GM18507 (cell line): ENCODE data around the gene UNC13D.

Experiments used
- DNase-seq: peaks from one replicate; pipeline ENCODE4 v3.0.0; 2011; ENCODE audit warnings: low read depth; ENCODE audit not compliant: insufficient read length; ENCODE audit errors: extremely low spot score
- FAIRE-seq: peaks from 2 replicates; lab custom pipeline; 2011; peaks lifted over from hg19 to GRCh38; lab: Jason Lieb, UNC

Gene UNC13D

GRCh38 chr17:75824050-75824552 lies 20.1 kb downstream of the UNC13D start:
- FAIRE-seq (no peak), DNase-seq (no peak)

GRCh38 chr17:75823257-75824041 lies 20.8 kb downstream of the UNC13D start:
- FAIRE-seq (no peak), DNase-seq (no peak)

- DNase-seq (no peak), FAIRE-seq (no peak)
Measured at GRCh38 chr17:75822800-75823166, 21.4 kb downstream of the UNC13D start.

- DNase-seq (no peak), FAIRE-seq (no peak)
Measured at GRCh38 chr17:75822119-75822799, 21.9 kb downstream of the UNC13D start.

- no peak for DNase-seq
- no peak for FAIRE-seq
Measured at GRCh38 chr17:75821552-75821951, 22.7 kb downstream of the UNC13D start.

- DNase-seq (no peak), FAIRE-seq (no peak)
Measured at GRCh38 chr17:75820094-75821080, 23.8 kb downstream of the UNC13D start.

- FAIRE-seq (no peak), DNase-seq (no peak)
Measured at GRCh38 chr17:75819678-75820077, 24.5 kb downstream of the UNC13D start.

- no peak for DNase-seq
- FAIRE-seq, result no peak
Measured at GRCh38 chr17:75819116-75819515, 25.1 kb downstream of the UNC13D start.

GRCh38 chr17:75818326-75818885 lies 25.8 kb downstream of the UNC13D start:
- DNase-seq, result no peak

GRCh38 chr17:75817571-75817970 lies 26.6 kb downstream of the UNC13D start:
- FAIRE-seq (no peak), DNase-seq (no peak)

More at GRCh38 chr17:75818326-75818885, 25.8 kb downstream of the UNC13D start:
- no peak for FAIRE-seq

- FAIRE-seq (no peak), DNase-seq (no peak)
Measured at GRCh38 chr17:75816693-75817092, 27.5 kb downstream of the UNC13D start.

- FAIRE-seq (no peak), DNase-seq (no peak)
Measured at GRCh38 chr17:75815399-75815798, 28.8 kb downstream of the UNC13D start.

- no peak for DNase-seq
- no peak for FAIRE-seq
Measured at GRCh38 chr17:75814900-75815373, 29.3 kb downstream of the UNC13D start.

GRCh38 chr17:75814021-75814395 lies 30.2 kb downstream of the UNC13D start:
- DNase-seq, result no peak
- no peak for FAIRE-seq

GRCh38 chr17:75813081-75814020 lies 30.9 kb downstream of the UNC13D start:
- DNase-seq (no peak), FAIRE-seq (no peak)

- FAIRE-seq (no peak), DNase-seq (no peak)
Measured at GRCh38 chr17:75812096-75813013, 31.8 kb downstream of the UNC13D start.

- DNase-seq (no peak), FAIRE-seq (no peak)
Measured at GRCh38 chr17:75811174-75811573, 33.0 kb downstream of the UNC13D start.
